ENCODE measurements around the gene TSC2.

TSC2 gene

DNA sequence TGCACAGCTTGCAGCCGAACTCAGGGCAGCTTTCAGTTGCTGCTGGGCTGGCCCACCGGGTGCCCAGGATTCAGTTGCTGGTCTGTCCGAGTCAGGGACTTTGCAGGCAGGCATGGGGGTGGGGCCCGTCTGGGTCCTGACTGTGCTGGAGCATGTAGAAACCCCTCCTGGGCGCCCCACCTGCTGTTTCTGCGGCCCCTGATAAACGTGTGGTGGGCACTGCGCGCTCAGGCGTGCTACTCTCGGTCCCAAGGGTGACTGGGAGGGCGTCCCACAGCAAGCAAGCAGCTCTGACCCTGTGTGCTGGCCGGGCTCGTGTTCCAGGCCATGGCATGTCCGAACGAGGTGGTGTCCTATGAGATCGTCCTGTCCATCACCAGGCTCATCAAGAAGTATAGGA is 12.6 kb downstream of the TSC2 start:
- Histone ChIP-seq H3K4me1 (no peaks in the 10 kb centered on the region), H3K36me3 (peaks cover 3% of the 10 kb centered on the region)
- TF ChIP-seq, protein P1, sequence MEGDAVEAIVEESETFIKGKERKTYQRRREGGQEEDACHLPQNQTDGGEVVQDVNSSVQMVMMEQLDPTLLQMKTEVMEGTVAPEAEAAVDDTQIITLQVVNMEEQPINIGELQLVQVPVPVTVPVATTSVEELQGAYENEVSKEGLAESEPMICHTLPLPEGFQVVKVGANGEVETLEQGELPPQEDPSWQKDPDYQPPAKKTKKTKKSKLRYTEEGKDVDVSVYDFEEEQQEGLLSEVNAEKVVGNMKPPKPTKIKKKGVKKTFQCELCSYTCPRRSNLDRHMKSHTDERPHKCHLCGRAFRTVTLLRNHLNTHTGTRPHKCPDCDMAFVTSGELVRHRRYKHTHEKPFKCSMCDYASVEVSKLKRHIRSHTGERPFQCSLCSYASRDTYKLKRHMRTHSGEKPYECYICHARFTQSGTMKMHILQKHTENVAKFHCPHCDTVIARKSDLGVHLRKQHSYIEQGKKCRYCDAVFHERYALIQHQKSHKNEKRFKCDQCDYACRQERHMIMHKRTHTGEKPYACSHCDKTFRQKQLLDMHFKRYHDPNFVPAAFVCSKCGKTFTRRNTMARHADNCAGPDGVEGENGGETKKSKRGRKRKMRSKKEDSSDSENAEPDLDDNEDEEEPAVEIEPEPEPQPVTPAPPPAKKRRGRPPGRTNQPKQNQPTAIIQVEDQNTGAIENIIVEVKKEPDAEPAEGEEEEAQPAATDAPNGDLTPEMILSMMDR (IDR thresholded peaks at IDR 0.05; ENCODE audit: low read depth, low read length), result no peak

DNA sequence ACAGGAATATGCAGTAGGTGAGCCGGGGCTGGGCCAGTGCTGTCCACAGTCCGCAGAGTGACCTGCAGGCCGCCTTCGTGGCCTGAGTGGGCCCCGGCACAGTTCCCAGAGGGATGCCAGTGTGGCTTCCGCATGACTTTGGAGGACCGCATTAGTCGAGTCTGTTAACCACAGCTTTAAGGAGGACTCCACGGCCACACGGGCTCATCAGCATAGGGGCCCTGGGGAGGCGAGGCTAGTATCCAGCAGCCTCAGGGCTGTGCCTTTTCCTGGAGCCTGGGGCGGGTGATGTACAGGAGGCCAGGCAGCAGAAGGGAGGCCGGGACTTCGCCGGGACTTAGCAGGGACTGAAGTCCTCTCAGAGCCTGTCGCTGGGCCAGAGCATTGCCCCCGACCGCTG is 13.2 kb downstream of the TSC2 start:
- Histone ChIP-seq H3K4me3 (ENCODE audit: low read depth, low read length) (no peak overlapping the region), H3K4me1 (no peaks in the 10 kb centered on the region), H3K36me3 (peaks cover 10% of the 10 kb centered on the region), H3K27me3 (no peaks in the 10 kb centered on the region), H3K9me3 (no peaks in the 10 kb centered on the region)
- no peak for DNase-seq
- TF ChIP-seq, protein P1 (IDR thresholded peaks at IDR 0.05; ENCODE audit: low read depth, low read length), result no peak

More for the DNA sequence above, 12.6 kb downstream of the TSC2 start:
- Histone ChIP-seq H3K4me3 (ENCODE audit: low read depth, low read length) (no peak overlapping the region), H3K9me3 (no peaks in the 10 kb centered on the region), H3K27me3 (no peaks in the 10 kb centered on the region)
- no peak for DNase-seq

DNA sequence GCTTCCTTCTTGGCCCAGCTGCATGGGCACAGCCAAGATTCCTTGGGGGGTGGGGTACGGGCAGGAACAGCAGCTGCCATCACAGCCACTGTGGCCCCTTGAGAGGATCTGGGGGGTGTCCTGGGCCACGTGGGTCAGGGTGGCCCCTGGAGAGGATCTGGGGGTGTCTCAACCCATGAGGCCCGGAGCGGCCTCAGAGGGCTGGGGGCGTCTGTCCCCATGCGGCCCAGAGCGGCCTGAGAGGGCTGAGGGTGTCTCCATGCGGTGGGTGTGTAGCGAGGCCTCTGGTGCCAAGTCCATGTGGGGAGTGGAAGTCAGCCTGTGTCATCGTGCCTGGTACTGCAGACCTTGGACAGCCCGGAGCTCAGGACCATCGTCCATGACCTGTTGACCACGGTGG is 13.7 kb downstream of the TSC2 start:
- no peak for DNase-seq
- no peaks in the 10 kb centered on the region for H3K4me1 ChIP-seq
- H3K4me3 ChIP-seq (ENCODE audit: low read depth, low read length), result no peak overlapping the region
- no peaks in the 10 kb centered on the region for H3K9me3 ChIP-seq
- no peaks in the 10 kb centered on the region for H3K27me3 ChIP-seq
- TF ChIP-seq, protein P1 (IDR thresholded peaks at IDR 0.05; ENCODE audit: low read depth, low read length), result no peak
- H3K36me3 ChIP-seq, result peaks cover 13% of the 10 kb centered on the region

DNA sequence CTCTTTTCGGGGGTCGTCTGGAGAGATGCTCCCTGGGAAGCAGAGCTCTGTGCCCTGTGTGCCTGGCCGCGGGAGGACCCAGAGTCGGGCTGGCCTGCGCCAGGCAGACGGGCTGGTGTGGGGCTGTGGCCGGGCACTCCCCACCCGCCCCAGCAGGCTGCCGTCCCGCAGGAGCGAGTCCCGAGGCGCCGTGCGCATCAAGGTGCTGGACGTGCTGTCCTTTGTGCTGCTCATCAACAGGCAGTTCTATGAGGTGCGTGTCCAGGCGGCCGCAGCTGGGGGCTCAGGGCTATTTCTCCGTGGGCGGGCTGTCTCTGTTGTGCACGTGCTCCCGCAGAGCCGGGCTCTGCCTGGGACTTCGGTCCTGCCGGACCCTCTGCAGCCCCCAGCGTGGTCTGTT is 15.0 kb downstream of the TSC2 start:
- Histone ChIP-seq H3K4me1 (no peaks in the 10 kb centered on the region), H3K9me3 (no peaks in the 10 kb centered on the region), H3K4me3 (ENCODE audit: low read depth, low read length) (no peak overlapping the region), H3K36me3 (peaks cover 13% of the 10 kb centered on the region), H3K27me3 (no peaks in the 10 kb centered on the region)
- TF ChIP-seq, protein P1 (IDR thresholded peaks at IDR 0.05; ENCODE audit: low read depth, low read length), result no peak
- DNase-seq, result no peak

DNA sequence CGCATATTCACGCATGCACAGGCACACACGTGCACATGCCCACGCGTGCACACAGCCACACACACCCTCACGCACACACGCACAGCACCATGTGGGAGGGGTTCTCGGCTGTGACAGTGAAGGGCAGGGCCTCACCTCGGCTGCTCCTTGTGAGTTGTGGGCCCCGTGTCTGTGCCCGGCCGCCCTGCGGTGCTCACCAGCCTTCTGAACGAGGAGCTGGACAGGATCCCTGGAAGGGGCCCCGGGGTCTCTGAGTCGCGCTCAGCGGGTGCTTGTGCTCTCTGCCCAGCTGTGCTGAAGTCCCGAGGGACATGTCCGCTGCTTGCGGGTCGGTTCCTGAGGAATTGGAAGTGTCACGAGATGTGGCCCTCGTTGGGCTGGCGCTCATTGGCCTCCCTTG is 16.1 kb downstream of the TSC2 start:
- Histone ChIP-seq H3K4me1 (no peaks in the 10 kb centered on the region), H3K9me3 (no peaks in the 10 kb centered on the region), H3K36me3 (peaks cover 17% of the 10 kb centered on the region), H3K4me3 (ENCODE audit: low read depth, low read length) (no peak overlapping the region), H3K27me3 (no peaks in the 10 kb centered on the region)
- no peak for DNase-seq
- TF ChIP-seq, protein P1 (IDR thresholded peaks at IDR 0.05; ENCODE audit: low read depth, low read length), result no peak

GRCh38 chr16:2064368-2064945 is 16.7 kb downstream of the TSC2 start:
- Histone ChIP-seq H3K36me3 (peaks cover 17% of the 10 kb centered on the region), H3K4me1 (no peaks in the 10 kb centered on the region), H3K4me3 (ENCODE audit: low read depth, low read length) (no peak overlapping the region), H3K27me3 (no peaks in the 10 kb centered on the region), H3K9me3 (no peaks in the 10 kb centered on the region)
- TF ChIP-seq, protein P1 (IDR thresholded peaks at IDR 0.05; ENCODE audit: low read depth, low read length), result no peak
- no peak for DNase-seq

All from BE2C (cell line).